Activated T-helper 17 cell treated with anti-CD3 and anti-CD28 coated beads, Interleukin-2, amount 50 U/mL, for 72 hours (primary cell): ENCODE results near the gene MED31. TPM values are rescaled to one million over a fixed set of nuclear protein-coding genes. Genes with fewer than 3 reads are reported as not detected.
"Not testable (repeated sequence)": the region's sequence is repeated elsewhere in the genome, so short reads cannot be mapped to it uniquely, and the experiment has no call there.

Experiments used
- ATAC-seq: fragments of 150-1000 bp; cut with Tn5 transposase; replicated peaks from 2 replicates; pipeline ENCODE4 v1.10.0; 2021; ENCODE audit warnings: mild to moderate bottlenecking, moderate library complexity
- H3K27ac Mint-ChIP-seq: one replicate; pipeline ENCODE4 v1.8.0; 2022; ENCODE audit warnings: mixed read lengths
- H3K27me3 Mint-ChIP-seq: one replicate; pipeline ENCODE4 v1.8.0; 2022; ENCODE audit warnings: mixed read lengths
- H3K36me3 Mint-ChIP-seq: one replicate; pipeline ENCODE4 v1.8.0; 2022; ENCODE audit warnings: low read depth, mild to moderate bottlenecking, mixed read lengths
- H3K4me1 Mint-ChIP-seq: one replicate; pipeline ENCODE4 v1.8.0; 2022; ENCODE audit warnings: mixed read lengths
- H3K4me3 Mint-ChIP-seq: one replicate; pipeline ENCODE4 v1.8.0; 2022; ENCODE audit warnings: mild to moderate bottlenecking, mixed read lengths
- H3K9me3 Mint-ChIP-seq: one replicate; pipeline ENCODE4 v1.8.0; 2022; ENCODE audit warnings: mixed read lengths
- total RNA-seq, 2 donors: library from RNA; stranded (reverse); gene quantifications; one replicate each; pipeline ENCODE4 v1.2.3, GENCODE V29; 2022

Gene MED31
- total RNA-seq, 2 donors from 2014 or later, result 17.5 to 20.2 TPM

DNA sequence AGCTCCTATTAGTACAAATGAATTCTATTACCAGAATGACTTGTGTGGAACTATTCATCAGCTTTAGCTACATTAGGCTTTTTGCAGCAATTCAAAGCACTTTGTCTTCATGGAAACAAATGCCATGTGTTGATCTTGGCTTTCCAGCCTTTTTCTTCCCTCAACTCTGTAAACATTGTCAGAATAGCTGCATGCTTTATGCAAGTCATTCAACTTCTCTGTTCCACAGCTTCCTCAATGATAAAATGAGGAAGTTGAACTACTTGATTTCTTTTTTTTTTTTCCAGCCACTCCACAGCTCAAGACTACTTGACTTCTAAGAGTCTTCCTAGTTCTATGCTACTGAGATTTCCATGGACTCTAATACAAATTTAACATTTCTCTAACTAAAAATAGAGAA lies 52.0 kb downstream of the MED31 start:
- H3K4me3 Mint-ChIP-seq, result no peak overlapping the region
- H3K9me3 Mint-ChIP-seq, result no peaks in the 10 kb centered on the region
- no peak for ATAC-seq
- H3K4me1 Mint-ChIP-seq, result no peaks in the 10 kb centered on the region
- H3K27me3 Mint-ChIP-seq, result no peaks in the 10 kb centered on the region
- no peak overlapping the region for H3K27ac Mint-ChIP-seq
- peaks cover 99% of the 10 kb centered on the region for H3K36me3 Mint-ChIP-seq

DNA sequence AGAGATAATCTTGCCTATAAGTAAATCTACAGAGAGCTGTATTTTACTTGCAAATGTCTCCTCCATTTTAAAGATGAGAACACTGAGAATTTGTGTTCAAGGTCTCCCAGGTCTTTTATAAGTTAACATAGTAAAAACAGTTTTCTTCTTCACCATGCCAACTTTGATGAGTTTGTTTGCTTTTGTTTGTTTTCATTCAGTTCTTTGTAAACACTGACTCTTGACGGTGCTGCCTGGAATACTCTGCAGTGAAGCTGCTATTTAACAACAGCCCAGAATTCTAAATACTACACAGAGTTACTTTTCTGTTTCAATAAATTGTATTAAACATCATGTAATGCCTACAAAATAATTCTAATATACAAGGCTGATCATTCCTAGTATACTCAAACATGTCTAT lies 53.7 kb downstream of the MED31 start:
- H3K4me1 Mint-ChIP-seq, result no peaks in the 10 kb centered on the region
- no peaks in the 10 kb centered on the region for H3K9me3 Mint-ChIP-seq
- ATAC-seq, result no peak
- H3K27me3 Mint-ChIP-seq, result no peaks in the 10 kb centered on the region
- no peak overlapping the region for H3K27ac Mint-ChIP-seq
- H3K36me3 Mint-ChIP-seq, result peaks cover 97% of the 10 kb centered on the region
- no peak overlapping the region for H3K4me3 Mint-ChIP-seq

DNA sequence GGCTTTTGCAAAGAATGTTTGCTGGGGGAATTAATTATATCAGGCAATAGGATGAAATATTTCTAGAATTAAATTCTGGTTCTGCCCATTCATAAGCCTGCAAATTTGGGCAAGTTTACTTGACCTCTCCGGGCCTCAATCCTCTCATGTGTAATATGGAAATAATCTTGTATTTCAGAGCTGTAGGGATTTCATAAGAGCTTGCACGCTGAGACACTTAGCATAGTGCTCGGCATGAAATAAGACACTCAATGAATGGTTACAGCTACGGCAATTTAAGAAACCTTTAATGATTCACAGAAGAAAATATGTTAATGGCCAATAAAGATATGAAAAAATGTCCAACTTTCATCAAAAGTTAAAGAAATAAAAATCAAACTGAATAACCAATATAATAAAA lies 54.5 kb downstream of the MED31 start:
- H3K36me3 Mint-ChIP-seq, result peaks cover 97% of the 10 kb centered on the region
- no peak overlapping the region for H3K27ac Mint-ChIP-seq
- H3K9me3 Mint-ChIP-seq, result no peaks in the 10 kb centered on the region
- H3K4me3 Mint-ChIP-seq, result no peak overlapping the region
- H3K27me3 Mint-ChIP-seq, result no peaks in the 10 kb centered on the region
- no peak for ATAC-seq
- no peaks in the 10 kb centered on the region for H3K4me1 Mint-ChIP-seq

DNA sequence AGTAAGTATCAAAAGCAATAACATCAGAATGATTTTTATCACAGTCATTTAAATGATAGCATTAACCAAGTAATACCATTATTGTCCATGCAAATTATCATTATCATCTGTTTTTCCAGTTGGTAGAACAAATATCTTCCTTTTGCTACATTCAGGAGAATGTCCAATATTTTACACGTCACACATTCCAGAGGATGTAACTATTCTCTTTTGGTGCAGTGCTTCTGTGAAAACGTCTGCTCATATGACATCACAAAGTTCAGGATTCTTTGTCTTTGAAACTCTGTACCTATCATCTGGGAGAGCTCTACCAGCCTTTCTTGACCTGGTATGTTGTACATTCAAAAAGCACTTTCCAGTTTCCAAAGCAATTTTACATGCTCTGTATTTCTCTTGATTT lies 54.9 kb downstream of the MED31 start:
- H3K4me3 Mint-ChIP-seq, result no peak overlapping the region
- H3K9me3 Mint-ChIP-seq, result no peaks in the 10 kb centered on the region
- ATAC-seq, result no peak
- no peak overlapping the region for H3K27ac Mint-ChIP-seq
- H3K36me3 Mint-ChIP-seq, result peaks cover 97% of the 10 kb centered on the region
- no peaks in the 10 kb centered on the region for H3K27me3 Mint-ChIP-seq
- H3K4me1 Mint-ChIP-seq, result no peaks in the 10 kb centered on the region

DNA sequence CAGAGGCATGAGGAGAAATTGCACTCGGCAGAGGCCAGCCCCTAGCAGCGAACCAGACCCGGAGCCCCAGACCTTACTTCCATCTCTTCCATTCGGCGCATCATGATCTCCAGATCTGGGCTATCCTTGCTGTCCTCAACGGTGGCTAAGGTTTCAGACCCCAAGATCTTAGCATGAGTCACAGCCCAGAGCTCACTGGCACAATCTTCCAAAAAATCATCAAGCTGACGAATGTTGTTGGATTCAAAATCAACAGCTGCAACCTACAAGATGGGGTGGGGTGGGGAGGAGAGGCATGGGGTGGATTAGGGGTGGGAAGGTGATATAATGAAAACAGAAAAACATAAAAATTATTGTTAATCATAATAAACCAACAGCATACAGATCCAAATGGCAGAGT lies 55.3 kb downstream of the MED31 start:
- H3K4me1 Mint-ChIP-seq, result no peaks in the 10 kb centered on the region
- H3K9me3 Mint-ChIP-seq, result no peaks in the 10 kb centered on the region
- no peak for ATAC-seq
- H3K36me3 Mint-ChIP-seq, result peaks cover 97% of the 10 kb centered on the region
- H3K27me3 Mint-ChIP-seq, result no peaks in the 10 kb centered on the region
- H3K27ac Mint-ChIP-seq, result no peak overlapping the region
- no peak overlapping the region for H3K4me3 Mint-ChIP-seq

DNA sequence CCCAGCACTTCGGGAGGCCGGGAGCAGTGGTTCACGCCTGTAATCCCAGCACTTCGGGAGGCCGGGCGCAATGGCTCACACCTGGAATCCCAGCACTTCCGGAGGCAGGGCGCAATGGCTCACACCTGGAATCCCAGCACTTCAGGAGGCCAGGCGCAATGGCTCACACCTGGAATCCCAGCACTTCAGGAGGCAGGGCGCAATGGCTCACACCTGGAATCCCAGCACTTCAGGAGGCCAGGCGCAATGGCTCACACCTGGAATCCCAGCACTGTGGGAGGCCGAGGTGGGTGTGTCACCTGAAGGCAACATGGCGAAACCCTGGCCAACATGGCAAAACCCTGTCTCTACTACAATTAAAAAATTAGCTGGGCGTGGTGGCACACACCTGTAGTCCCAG lies 58.0 kb downstream of the MED31 start:
- H3K27ac Mint-ChIP-seq, H3K27me3 Mint-ChIP-seq, H3K9me3 Mint-ChIP-seq, ATAC-seq, H3K4me1 Mint-ChIP-seq, H3K4me3 Mint-ChIP-seq: not testable (repeated sequence)
- peaks cover 98% of the 10 kb centered on the region for H3K36me3 Mint-ChIP-seq

Other genes with a start within 250 kb of the MED31 start
- not detected for gene AIPL1, start 216.5 kb downstream of the MED31 start, total RNA-seq
- gene PIMREG, start 207.2 kb downstream of the MED31 start, total RNA-seq, result 1 to 10 TPM; 5.9 to 7.4 TPM
- gene PITPNM3, start 95.0 kb downstream of the MED31 start, total RNA-seq, result 1 to 10 TPM in 1 of 2 donors, under 1 TPM in 1; 0.73 to 1.4 TPM
- 10 to 100 TPM; 17.6 to 24.2 TPM for gene KIAA0753, start 10.9 kb downstream of the MED31 start, total RNA-seq
- 100 to 1,000 TPM; 114 to 160 TPM for gene TXNDC17, start 10.5 kb downstream of the MED31 start, total RNA-seq
- gene C17orf100, start 157 bp upstream of the MED31 start, total RNA-seq, result 1 to 10 TPM; 1.1 to 3.0 TPM
- not detected for gene SLC13A5, start 61.8 kb upstream of the MED31 start, total RNA-seq
- 10 to 100 TPM; 10.1 to 15.4 TPM for gene XAF1, start 104.4 kb upstream of the MED31 start, total RNA-seq
- gene FBXO39, start 124.6 kb upstream of the MED31 start, total RNA-seq, result under 1 TPM in 1 of 2 donors, not detected in 1; 0.24 TPM
- not detected for gene TEKT1, start 180.1 kb upstream of the MED31 start, total RNA-seq